Transverse colon (tissue), 4 donors: ENCODE results near the gene KAT6B. TPM values are rescaled to one million over a fixed set of nuclear protein-coding genes. Genes with fewer than 3 reads are reported as not detected.

Experiments
- DNase-seq: peaks from one replicate; pipeline ENCODE4 v3.0.0-alpha.2; 2019
- H3K27ac ChIP-seq, 4 donors: fragments of 200-600 bp; sonication (generic); 2 replicates each; pipeline ENCODE4 v1.5.1; 2016 to 2018; ENCODE audit warnings: inconsistent platforms in 4 of 4
- H3K27me3 ChIP-seq: fragments of 200-600 bp; sonication (generic); 2 replicates; pipeline ENCODE4 v1.5.1; 2017; ENCODE audit warnings: inconsistent platforms
- H3K36me3 ChIP-seq, 4 donors: fragments of 200-600 bp; sonication (generic); 2 replicates each; pipeline ENCODE4 v1.5.1; 2017 to 2019; ENCODE audit warnings: inconsistent platforms in 4 of 4
- H3K4me1 ChIP-seq, 4 donors: fragments of 200-600 bp; sonication (generic); 2 replicates each; pipeline ENCODE4 v1.5.1; 2017 to 2020; ENCODE audit warnings: inconsistent platforms in 4 of 4
- H3K4me3 ChIP-seq, 4 donors: fragments of 200-600 bp; sonication (generic); 1 replicate in 1 of 4; 2 replicates in 3 of 4; pipeline versions ENCODE4 v1.5.1 to v1.6.1; 2017 to 2019; ENCODE audit warnings: inconsistent platforms in 4 of 4
- H3K9me3 ChIP-seq, 2 donors: fragments of 200-600 bp; sonication (generic); 2 replicates each; pipeline ENCODE4 v1.5.1; 2017 to 2019; ENCODE audit warnings: inconsistent platforms in 2 of 2
- CTCF ChIP-seq, 5 experiments: fragments of 200-600 bp in 3 of 5; fragments of 450-650 bp in 2 of 5; sonication (generic) in 3 of 5; IDR thresholded peaks; 1 replicate in 2 of 5; 2 replicates in 3 of 5; pipeline ENCODE4 v1.5.1; 2016 to 2017; ENCODE audit warnings: antibody characterized with exemption in 5 of 5, inconsistent platforms in 3 of 5, mild to moderate bottlenecking in 2 of 5, moderate library complexity in 1 of 5
- EP300 ChIP-seq: sonication (generic); formaldehyde crosslinking; IDR thresholded peaks from one replicate; pipeline ENCODE4 v1.6.1; 2017; ENCODE audit warnings: antibody characterized with exemption, low read depth
- POLR2A ChIP-seq: fragments of 450-650 bp; IDR thresholded peaks from one replicate; pipeline ENCODE4 v1.6.1; 2016; ENCODE audit warnings: antibody characterized with exemption, mild to moderate bottlenecking, moderate library complexity
- POLR2AphosphoS5 ChIP-seq, 3 donors: sonication (generic); formaldehyde crosslinking; IDR thresholded peaks; one replicate each; pipeline ENCODE4 v1.6.1; 2016; ENCODE audit warnings: antibody characterized with exemption in 3 of 3
- WGBS, 2 donors: methylation state at CpG; one replicate each; pipeline ENCODE4 v1.1.5; 2018; ENCODE audit warnings: low coverage in 1 of 2; 5-methylcytosine and 5-hydroxymethylcytosine counted together
- in situ Hi-C, 4 donors: fragments of 200-750 bp; cut with MboI; loops; one replicate each; pipeline versions ENCODE4 v1.15.0 to v1.15.1; 2017; ENCODE audit warnings: low sequenced_read_pairs in 3 of 4, low pct_ligation_motif_present in 1 of 4, low pct_unique_long_range_greater_than_20kb in 1 of 4
- intact Hi-C: fragments of 100-400 bp; cut with DNase I; formaldehyde crosslinking; loops from one replicate; pipeline ENCODE4 v1.15.1; 2023; ENCODE audit warnings: low total_unique reads
- total RNA-seq, 4 donors: library from RNA; depleted of rRNA; stranded (reverse); fragments of >200 nt; gene quantifications; one replicate each; pipeline ENCODE4 v1.1.0, GENCODE V29; 2016

KAT6B gene
- total RNA-seq, 4 donors from 2014 or later, result 27.3 to 67.0 (median 54.9) TPM

GRCh38 chr10:75000748-75001321 lies 174.4 kb downstream of the KAT6B start:
- intact Hi-C loops (no loop called here), in situ Hi-C loops (loop anchor here in 1 of 4 donors (25.0 kb wide), 1 partner anchor 739 kb away; no protein-coding TSS in a partner anchor)
- H3K9me3 ChIP-seq, result no peaks in the 10 kb centered on the region
- DNase-seq, result no peak
- no peak for TF ChIP-seq POLR2AphosphoS5 (IDR thresholded peaks at IDR 0.05)
- TF ChIP-seq POLR2A, result no peak
- TF ChIP-seq EP300, result no peak
- no peak for TF ChIP-seq CTCF (IDR thresholded peaks at IDR 0.05)
- H3K27me3 ChIP-seq, result no peaks in the 10 kb centered on the region
- H3K36me3 ChIP-seq, result peaks cover 0 to 8% (median 0%) of the 10 kb centered on the region in 4 donors
- H3K4me1 ChIP-seq, result no peaks in the 10 kb centered on the region
- H3K4me3 ChIP-seq, result no peak overlapping the region
- H3K27ac ChIP-seq, result no peak overlapping the region
- WGBS, 2 donors, result 76 to 80% methylated on average over 9 to 10 of the region's 10 CpGs

- H3K27ac ChIP-seq, result no peak overlapping the region
- no peaks in the 10 kb centered on the region for H3K4me1 ChIP-seq
- H3K27me3 ChIP-seq, result no peaks in the 10 kb centered on the region
- TF ChIP-seq CTCF (IDR thresholded peaks at IDR 0.05) (no peak), EP300 (no peak), POLR2AphosphoS5 (IDR thresholded peaks at IDR 0.05) (no peak), POLR2A (no peak)
- 83 to 93% methylated on average over 1 to 5 of the region's 5 CpGs for WGBS, 2 donors
- H3K4me3 ChIP-seq, result no peak overlapping the region
- H3K36me3 ChIP-seq, result peaks cover 0 to 8% (median 0%) of the 10 kb centered on the region in 4 donors
- in situ Hi-C loops (loop anchor here in 1 of 4 donors (25.0 kb wide), 1 partner anchor 740 kb away; no protein-coding TSS in a partner anchor), intact Hi-C loops (no loop called here)
- no peak for DNase-seq
- H3K9me3 ChIP-seq, result no peaks in the 10 kb centered on the region
These were observed 175.4 kb downstream of the KAT6B start for GRCh38 chr10:75001715-75002350.

- DNase-seq, result no peak
- Histone ChIP-seq H3K36me3 (peaks cover 0 to 8% (median 0%) of the 10 kb centered on the region in 4 donors), H3K9me3 (no peaks in the 10 kb centered on the region), H3K4me1 (no peaks in the 10 kb centered on the region), H3K27me3 (no peaks in the 10 kb centered on the region), H3K4me3 (no peak overlapping the region), H3K27ac (no peak overlapping the region)
- 80 to 85% methylated on average over 2 to 3 of the region's 3 CpGs for WGBS, 2 donors
- intact Hi-C loops, result no loop called here
- no peak for TF ChIP-seq EP300
- no peak for TF ChIP-seq CTCF (IDR thresholded peaks at IDR 0.05)
- TF ChIP-seq POLR2A, result no peak
- TF ChIP-seq POLR2AphosphoS5 (IDR thresholded peaks at IDR 0.05), result no peak
- in situ Hi-C loops, result loop anchor here in 1 of 4 donors (25.0 kb wide), 1 partner anchor 740 kb away; no protein-coding TSS in a partner anchor
These were observed 175.9 kb downstream of the KAT6B start for GRCh38 chr10:75002351-75002725.

- Histone ChIP-seq H3K27ac (no peak overlapping the region), H3K4me3 (no peak overlapping the region), H3K9me3 (no peaks in the 10 kb centered on the region), H3K4me1 (peaks cover 0 to 4% (median 0%) of the 10 kb centered on the region in 4 donors), H3K36me3 (peaks cover 0 to 8% (median 0%) of the 10 kb centered on the region in 4 donors), H3K27me3 (no peaks in the 10 kb centered on the region)
- in situ Hi-C loops (loop anchor here in 1 of 4 donors (25.0 kb wide), 1 partner anchor 741 kb away; no protein-coding TSS in a partner anchor), intact Hi-C loops (no loop called here)
- DNase-seq, result no peak
- no peak for TF ChIP-seq CTCF (IDR thresholded peaks at IDR 0.05)
- TF ChIP-seq POLR2AphosphoS5 (IDR thresholded peaks at IDR 0.05), result no peak
- TF ChIP-seq EP300, result no peak
- TF ChIP-seq POLR2A, result no peak
- WGBS, 2 donors, result 95 to 98% methylated on average over 3 of the region's 3 CpGs
These were observed 176.7 kb downstream of the KAT6B start for GRCh38 chr10:75002967-75003594.
